Measurements from ENCODE around the gene KSR1.

- no peak for TF ChIP-seq CTCF (IDR thresholded peaks at IDR 0.05)
- no peak for TF ChIP-seq POLR2A (IDR thresholded peaks at IDR 0.05)
These were observed 17.8 kb upstream of the KSR1 start for GRCh38 chr17:27438348-27438998.

Measured in Peyer's patch (tissue), 4 donors.